MM.1S (cell line): ENCODE measurements around the gene FOXP1.

Experiments
- DNase-seq: peaks from one replicate; pipeline ENCODE4 v3.0.0-alpha.2; 2015
- H2AFZ ChIP-seq: fragments of 300-600 bp; sonication (generic); 2 replicates; pipeline ENCODE4 v1.6.0; 2016; ENCODE audit warnings: antibody characterized with exemption, low read length
- H3F3A ChIP-seq: fragments of 300-600 bp; sonication (generic); 2 replicates; pipeline ENCODE4 v1.6.1; 2016; ENCODE audit warnings: mild to moderate bottlenecking, antibody characterized with exemption, low read length, moderate library complexity, mixed read lengths; ENCODE audit not compliant: insufficient read depth
- H3K27ac ChIP-seq: fragments of 300-600 bp; sonication (generic); 2 replicates; pipeline ENCODE4 v1.5.1; 2016; ENCODE audit warnings: mild to moderate bottlenecking, low read length
- H3K27me3 ChIP-seq: fragments of 300-600 bp; sonication (generic); replicated peaks from 2 replicates; pipeline ENCODE4 v1.6.0; 2016; ENCODE audit warnings: low read length; ENCODE audit not compliant: insufficient read depth
- H3K36me3 ChIP-seq: fragments of 300-600 bp; sonication (generic); replicated peaks from 2 replicates; pipeline ENCODE4 v1.6.1; 2016; ENCODE audit warnings: mild to moderate bottlenecking, low read length, mixed read lengths; ENCODE audit not compliant: insufficient read depth
- H3K4me1 ChIP-seq: fragments of 300-600 bp; sonication (generic); 2 replicates; pipeline ENCODE4 v1.6.1; 2016; ENCODE audit warnings: low read length, mixed read lengths
- H3K4me2 ChIP-seq: fragments of 300-600 bp; sonication (generic); 2 replicates; pipeline ENCODE4 v1.6.0; 2016; ENCODE audit warnings: low read depth, low read length
- H3K4me3 ChIP-seq: fragments of 300-600 bp; sonication (generic); 2 replicates; pipeline ENCODE4 v1.5.1; 2016; ENCODE audit warnings: low read length, mixed read lengths
- H3K79me2 ChIP-seq: fragments of 300-600 bp; sonication (generic); 2 replicates; pipeline ENCODE4 v1.6.1; 2016; ENCODE audit warnings: mixed run types, low read length, mixed read lengths
- H3K9ac ChIP-seq: fragments of 300-600 bp; sonication (generic); 2 replicates; pipeline ENCODE4 v1.6.1; 2016; ENCODE audit warnings: low read length, mixed read lengths
- H3K9me2 ChIP-seq: fragments of 300-600 bp; sonication (generic); replicated peaks from 2 replicates; pipeline ENCODE4 v1.6.1; 2016; ENCODE audit warnings: mild to moderate bottlenecking, low read length, mixed read lengths; ENCODE audit not compliant: insufficient read depth
- H3K9me3 ChIP-seq: fragments of 300-600 bp; sonication (generic); replicated peaks from 2 replicates; pipeline ENCODE4 v1.6.1; 2016; ENCODE audit warnings: mild to moderate bottlenecking, low read length, mixed read lengths; ENCODE audit not compliant: insufficient read depth
- H4K20me1 ChIP-seq: fragments of 300-600 bp; sonication (generic); 2 replicates; pipeline ENCODE4 v1.6.1; 2016; ENCODE audit warnings: mild to moderate bottlenecking, low read length, moderate library complexity, mixed read lengths; ENCODE audit not compliant: insufficient read depth
- EZH2 ChIP-seq: fragments of 300-600 bp; sonication (generic); optimal IDR thresholded peaks from 2 replicates; pipeline ENCODE3; 2017; ENCODE audit warnings: low read depth, mild to moderate bottlenecking, antibody characterized with exemption, low read length, mixed read lengths
- EZH2phosphoT487 ChIP-seq: fragments of 300-600 bp; sonication (generic); IDR thresholded peaks from 2 replicates; pipeline ENCODE4 v1.6.1; 2018; ENCODE audit warnings: antibody characterized with exemption, low read length
- TF ChIP-seq, protein P1 (sequence below): fragments of 300-600 bp; sonication (generic); IDR thresholded peaks from 2 replicates; pipeline ENCODE4 v1.5.1; 2016; ENCODE audit warnings: antibody characterized with exemption, low read length, mixed read lengths

Gene FOXP1

DNA sequence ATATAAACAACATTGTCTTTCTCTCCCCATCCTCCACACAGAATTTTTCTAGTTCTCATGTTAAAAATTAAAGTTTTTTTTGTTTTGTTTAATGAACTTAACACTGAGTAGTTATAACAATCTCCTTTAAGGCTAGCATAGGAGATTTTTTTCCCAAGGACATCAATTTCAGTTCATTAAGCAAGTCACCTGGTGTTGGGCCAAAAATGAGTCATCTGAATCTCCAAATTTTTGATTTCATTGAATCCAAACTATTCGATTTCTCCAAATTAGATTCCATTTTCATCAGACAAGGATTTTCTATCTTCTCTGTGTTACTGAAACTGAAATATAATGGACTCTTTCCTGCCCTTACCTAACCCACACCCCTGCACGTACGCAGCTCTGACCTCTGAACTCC, 639.6 kb downstream of the FOXP1 start:
- no peak overlapping the region for H3K27ac ChIP-seq
- no peaks in the 10 kb centered on the region for H3K9me2 ChIP-seq
- no peaks in the 10 kb centered on the region for H3K9me3 ChIP-seq
- no peaks in the 10 kb centered on the region for H3K4me1 ChIP-seq
- H4K20me1 ChIP-seq: no peaks in the 10 kb centered on the region
- no peak overlapping the region for H3K9ac ChIP-seq
- TF ChIP-seq EZH2 (no peak), EZH2phosphoT487 (no peak)
- TF ChIP-seq, protein P1, sequence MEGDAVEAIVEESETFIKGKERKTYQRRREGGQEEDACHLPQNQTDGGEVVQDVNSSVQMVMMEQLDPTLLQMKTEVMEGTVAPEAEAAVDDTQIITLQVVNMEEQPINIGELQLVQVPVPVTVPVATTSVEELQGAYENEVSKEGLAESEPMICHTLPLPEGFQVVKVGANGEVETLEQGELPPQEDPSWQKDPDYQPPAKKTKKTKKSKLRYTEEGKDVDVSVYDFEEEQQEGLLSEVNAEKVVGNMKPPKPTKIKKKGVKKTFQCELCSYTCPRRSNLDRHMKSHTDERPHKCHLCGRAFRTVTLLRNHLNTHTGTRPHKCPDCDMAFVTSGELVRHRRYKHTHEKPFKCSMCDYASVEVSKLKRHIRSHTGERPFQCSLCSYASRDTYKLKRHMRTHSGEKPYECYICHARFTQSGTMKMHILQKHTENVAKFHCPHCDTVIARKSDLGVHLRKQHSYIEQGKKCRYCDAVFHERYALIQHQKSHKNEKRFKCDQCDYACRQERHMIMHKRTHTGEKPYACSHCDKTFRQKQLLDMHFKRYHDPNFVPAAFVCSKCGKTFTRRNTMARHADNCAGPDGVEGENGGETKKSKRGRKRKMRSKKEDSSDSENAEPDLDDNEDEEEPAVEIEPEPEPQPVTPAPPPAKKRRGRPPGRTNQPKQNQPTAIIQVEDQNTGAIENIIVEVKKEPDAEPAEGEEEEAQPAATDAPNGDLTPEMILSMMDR: no peak
- H3K4me3 ChIP-seq: no peak overlapping the region
- H3K27me3 ChIP-seq: no peaks in the 10 kb centered on the region
- no peak overlapping the region for H2AFZ ChIP-seq
- no peak for DNase-seq
- no peaks in the 10 kb centered on the region for H3K79me2 ChIP-seq
- no peaks in the 10 kb centered on the region for H3F3A ChIP-seq
- no peak overlapping the region for H3K4me2 ChIP-seq
- H3K36me3 ChIP-seq: no peaks in the 10 kb centered on the region

DNA sequence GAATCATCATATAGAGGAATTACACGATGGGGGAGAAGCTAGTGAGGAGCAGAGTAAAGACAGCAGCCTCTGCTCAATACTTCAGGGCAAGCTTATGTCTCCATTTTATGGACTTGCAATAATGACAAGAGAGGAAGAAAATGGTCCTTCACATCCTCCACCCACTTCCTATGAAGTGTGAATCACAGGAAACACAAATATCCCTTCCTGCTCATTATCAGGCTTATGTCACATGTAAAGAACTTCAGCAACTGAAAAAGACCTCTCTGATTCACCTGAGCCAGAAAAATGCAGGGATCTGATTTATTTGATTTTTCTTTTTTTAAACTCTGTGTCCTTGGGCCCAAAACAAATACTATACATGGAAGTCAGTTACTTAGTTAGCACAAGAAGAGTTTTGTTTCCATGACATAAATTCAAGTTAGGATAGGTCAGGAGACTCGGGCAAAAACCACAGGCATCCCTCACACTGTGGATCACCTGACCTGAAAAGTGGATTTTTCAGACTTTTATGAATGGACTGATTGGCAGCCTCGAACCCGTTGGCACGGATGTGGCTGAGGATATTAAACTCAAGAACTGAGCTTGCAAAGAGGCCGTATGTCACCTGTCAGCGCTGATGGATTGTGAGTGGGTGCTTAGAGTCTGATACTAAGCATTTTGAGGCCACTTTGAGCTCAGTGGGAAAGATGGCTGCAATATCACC, 650.3 kb downstream of the FOXP1 start:
- Histone ChIP-seq H3F3A (no peaks in the 10 kb centered on the region), H3K36me3 (no peaks in the 10 kb centered on the region), H3K4me1 (no peaks in the 10 kb centered on the region), H3K4me3 (no peak overlapping the region), H3K27me3 (no peaks in the 10 kb centered on the region), H3K27ac (no peak overlapping the region), H3K4me2 (no peak overlapping the region), H3K9me3 (no peaks in the 10 kb centered on the region), H3K79me2 (no peaks in the 10 kb centered on the region), H4K20me1 (no peaks in the 10 kb centered on the region), H3K9ac (no peak overlapping the region), H2AFZ (no peak overlapping the region), H3K9me2 (no peaks in the 10 kb centered on the region)
- no peak for DNase-seq
- TF ChIP-seq EZH2phosphoT487 (no peak), EZH2 (no peak)
- TF ChIP-seq, protein P1: no peak

DNA sequence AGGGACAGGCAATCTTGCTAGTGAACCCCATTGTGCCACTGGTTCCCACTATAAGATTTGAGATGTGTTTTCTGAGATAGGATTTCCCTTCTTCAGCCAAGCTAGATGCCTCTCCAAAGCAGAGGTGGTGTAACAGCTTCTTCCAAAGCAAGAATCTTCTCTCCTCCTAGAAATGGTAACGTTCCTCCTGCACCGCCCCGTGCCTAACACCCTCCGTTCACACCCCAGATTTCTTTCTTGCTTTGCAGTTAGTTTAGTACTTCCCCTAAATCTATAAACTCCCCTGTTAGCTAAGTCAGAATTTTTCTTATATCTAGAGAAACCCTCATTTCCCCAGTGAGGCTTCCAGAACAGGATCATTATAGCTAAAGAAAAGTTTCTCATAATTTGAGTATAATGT, 653.5 kb downstream of the FOXP1 start:
- Histone ChIP-seq H3K4me3 (no peak overlapping the region), H3K27me3 (no peaks in the 10 kb centered on the region), H3K9me3 (no peaks in the 10 kb centered on the region), H3F3A (no peaks in the 10 kb centered on the region), H3K79me2 (no peaks in the 10 kb centered on the region), H3K27ac (no peak overlapping the region), H3K4me2 (no peak overlapping the region), H3K4me1 (no peaks in the 10 kb centered on the region), H4K20me1 (no peaks in the 10 kb centered on the region), H3K9me2 (no peaks in the 10 kb centered on the region), H3K36me3 (no peaks in the 10 kb centered on the region), H2AFZ (no peak overlapping the region), H3K9ac (no peak overlapping the region)
- no peak for DNase-seq
- no peak for TF ChIP-seq EZH2
- no peak for TF ChIP-seq EZH2phosphoT487
- TF ChIP-seq, protein P1: no peak
